CD4-positive, alpha-beta T cell treated with Interleukin-12 subunit alpha and Interleukin-12 subunit beta, for 1 hour (primary cell): ENCODE data around the gene MORC4.
"Not testable (repeated sequence)": the region's sequence is repeated elsewhere in the genome, so short reads cannot be mapped to it uniquely, and the experiment has no call there.

Experiments used
- DNase-seq: peaks from one replicate; pipeline ENCODE4 v3.0.0-alpha.2; 2020

MORC4 gene

DNA sequence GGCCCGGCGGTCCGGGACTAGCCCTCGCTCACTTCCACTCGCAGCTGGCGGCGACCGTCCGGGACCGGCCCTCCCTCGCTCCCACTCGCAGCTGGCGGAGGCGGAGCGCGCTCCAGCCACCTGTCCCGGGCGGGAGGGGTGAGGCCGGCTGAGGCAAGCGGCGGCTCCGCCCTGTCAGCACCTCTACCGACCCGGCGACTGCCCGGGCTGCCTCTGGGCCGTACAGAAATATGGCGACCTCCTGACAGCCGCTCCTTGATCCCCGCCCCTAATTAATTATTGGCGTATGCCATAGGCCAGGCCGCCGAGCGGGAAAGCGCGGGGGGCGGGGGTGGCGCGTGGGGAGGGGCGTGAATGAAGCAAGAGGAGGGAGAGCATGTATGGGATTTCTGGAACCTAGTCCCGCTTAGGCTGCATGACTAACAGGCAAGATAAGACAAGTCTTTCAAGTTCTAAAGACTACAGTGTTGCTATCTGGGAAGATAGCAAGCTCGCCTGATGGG lies at the start of gene MORC4:
TSS of gene MORC4 (minus strand) at position 200 of the 503 bp plus-strand sequence. CDS start 243 bp downstream, outside the sequence.
- DNase-seq, result peak; percentile 71

DNA sequence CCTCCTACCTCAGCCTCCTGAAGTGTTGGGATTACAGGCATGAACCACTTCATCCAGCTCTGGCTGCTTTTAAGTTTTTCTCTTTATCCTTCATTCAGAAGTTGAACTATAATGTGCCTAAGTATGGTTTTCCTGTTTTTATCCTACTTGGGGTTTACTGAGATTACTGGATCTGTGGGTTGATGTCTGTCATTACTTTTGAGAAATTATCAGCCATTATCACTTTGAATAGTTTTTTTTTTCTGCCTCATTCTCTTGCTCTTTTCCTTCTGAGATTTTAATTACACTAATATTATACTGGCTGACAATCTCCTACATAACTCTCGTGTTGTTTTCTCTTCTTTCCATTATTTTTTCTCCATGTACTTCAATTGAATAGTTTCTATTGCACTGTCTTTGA lies 47.6 kb upstream of the MORC4 start:
- DNase-seq, result no peak

DNA sequence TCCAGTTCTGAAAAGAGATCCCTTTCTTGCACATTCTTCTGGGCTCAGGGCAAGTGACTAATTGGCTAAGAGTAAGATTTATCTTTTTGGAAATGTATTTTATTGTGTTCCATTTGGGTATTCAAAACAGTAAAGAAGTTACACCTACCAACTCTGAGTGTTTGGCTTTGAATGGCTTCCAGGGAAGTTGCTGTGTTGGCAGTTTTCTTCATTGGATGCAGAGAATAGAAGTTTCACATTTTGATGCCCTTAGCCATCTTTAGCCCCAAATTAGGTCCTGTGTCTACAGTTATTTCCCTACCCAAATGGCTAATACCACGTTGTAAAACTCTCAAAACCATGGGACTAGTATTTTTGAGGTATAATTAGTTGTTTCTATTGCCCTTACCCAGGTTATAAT lies 29.7 kb upstream of the MORC4 start:
- DNase-seq, result no peak

DNA sequence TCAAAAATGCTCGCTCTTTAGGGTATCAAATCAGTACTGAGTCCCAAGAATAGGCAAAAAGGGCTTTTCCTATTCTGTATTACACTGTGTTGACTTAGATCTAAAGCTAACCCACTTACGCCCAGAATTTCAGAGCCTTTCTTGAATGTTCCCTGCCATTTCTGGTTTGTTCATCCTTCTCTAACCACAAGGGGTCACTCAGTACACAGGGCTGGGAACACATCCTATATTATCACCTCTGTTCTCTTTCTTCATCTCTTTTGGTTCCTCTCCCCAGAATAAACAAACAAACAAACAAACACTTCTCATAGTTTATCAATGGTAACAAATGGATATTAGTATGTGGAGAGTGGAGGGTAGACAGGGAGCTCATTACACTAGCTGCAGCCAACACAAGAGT lies 25.5 kb upstream of the MORC4 start:
- peak; percentile 21 for DNase-seq

DNA sequence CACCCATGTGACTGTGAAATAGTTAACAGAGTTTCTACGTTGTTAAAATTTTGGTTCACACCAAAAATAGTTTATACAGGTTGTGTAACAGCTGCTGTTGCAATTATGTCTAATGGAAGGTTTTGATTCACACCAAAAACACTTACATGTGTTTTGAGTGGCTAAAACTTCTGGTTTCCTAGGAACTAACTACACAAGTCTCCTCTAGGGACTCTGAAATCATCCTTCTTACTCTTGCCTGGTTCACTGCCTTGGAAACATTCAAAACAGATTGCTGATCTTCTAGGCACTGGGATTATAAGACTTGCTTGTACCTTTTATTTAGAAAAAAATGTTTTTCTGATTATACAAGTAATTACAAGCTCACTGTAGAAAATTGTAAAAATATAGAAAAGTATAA lies 14.9 kb upstream of the MORC4 start:
- no peak for DNase-seq

DNA sequence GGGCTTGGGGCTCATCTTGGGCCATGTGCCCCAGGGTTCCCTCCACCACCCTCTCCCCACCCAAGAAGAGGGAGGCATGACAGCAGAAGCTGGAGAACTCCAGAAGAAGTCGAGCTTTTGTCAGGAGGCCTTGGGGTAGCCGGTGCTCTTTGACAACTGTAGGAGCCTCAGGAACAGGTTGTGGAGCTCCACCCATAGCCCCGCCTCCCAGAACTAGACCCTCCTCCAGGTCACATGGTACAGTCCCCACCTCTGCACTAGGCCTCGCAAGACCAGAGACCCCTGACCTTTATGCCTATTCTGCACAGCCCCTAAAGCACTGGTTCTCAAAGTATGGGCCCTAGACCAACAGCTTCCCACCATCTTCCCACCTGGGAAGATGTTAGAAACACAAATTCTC lies 8.0 kb upstream of the MORC4 start:
- no peak for DNase-seq

DNA sequence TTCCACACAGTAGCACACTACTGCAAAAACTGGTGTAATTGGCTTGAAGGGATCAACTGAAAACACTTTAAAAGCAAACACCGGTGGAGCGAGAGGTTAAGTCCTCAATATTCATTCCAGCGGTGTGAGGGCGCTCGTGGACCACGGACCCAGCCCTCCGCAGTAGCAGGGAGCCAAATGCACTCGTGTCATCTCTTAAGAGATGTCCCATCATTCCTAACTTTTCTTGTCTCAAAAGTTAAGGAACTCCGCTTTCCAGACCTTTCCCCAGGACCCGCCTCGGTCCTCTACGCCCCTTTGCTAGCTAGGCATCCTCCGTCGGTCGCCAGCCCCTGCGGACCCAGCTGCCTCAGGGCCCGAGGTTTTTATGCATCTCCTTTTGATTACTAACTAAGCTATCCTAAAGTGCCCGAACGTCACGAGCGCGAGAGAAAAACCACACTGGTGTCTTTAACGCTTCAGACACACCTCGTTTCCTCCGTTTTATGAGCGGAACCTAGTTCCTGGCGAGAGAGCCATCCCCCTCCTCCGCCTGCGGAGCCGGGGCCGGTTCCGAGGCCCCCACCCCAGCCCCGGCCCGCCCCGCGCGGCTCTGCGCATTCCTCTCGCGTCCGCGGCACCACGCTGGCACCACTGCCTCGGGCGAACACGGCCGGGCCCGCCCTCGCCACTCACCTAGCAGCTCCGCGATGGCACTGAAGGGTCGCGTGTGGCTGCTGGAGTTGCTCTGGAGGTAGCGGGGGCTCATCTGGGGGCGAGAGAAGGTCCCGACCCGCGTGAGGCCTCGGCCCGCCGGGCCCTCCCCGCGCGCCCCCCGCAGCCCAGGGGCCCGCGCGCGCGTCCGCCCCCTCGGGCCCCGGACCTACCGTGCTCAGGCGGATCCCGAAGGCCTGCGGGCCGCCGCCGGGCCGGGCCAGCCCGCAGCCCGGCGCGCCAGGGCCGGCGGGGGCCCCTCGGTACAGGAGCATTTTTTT lies 723 bp downstream of the MORC4 start:
- peak; percentile 47 for DNase-seq

DNA sequence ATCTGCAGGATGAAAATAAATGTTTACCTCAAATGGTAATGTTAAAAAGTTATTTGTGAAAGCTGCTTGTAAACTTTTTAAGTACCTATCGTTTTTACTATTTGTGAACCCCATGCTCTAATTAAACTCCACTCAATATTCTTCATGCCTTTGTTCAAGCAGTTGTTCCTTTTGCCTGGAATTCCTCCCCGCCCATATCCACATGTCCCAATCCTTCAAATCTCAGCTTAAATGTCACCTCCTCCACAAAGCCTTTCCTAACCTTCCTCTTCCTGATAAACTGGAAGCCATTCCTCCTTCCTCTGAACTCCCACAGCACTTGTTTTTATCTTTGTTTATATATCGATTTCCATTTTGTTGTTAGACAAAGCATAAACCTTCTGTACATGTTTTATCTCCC lies 2.4 kb downstream of the MORC4 start:
- no peak for DNase-seq

DNA sequence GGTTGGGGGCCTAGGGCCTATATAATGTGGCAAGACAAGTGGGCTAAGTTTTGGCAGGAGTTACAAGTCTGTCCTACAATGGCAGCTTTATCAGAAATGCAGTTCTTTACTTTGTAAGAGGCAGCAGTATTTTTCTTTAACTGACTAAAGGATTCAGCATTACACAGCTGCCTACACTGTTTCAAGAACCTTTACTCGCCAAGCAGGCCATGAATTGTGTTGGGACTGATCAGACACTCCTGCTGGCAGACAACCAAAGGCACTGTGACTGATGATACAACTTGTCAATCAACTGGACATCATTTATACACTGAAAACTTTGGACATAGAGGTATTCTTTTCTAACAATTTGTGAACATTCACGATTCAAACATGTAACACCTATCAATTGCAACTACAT lies 4.3 kb downstream of the MORC4 start:
- no peak for DNase-seq

DNA sequence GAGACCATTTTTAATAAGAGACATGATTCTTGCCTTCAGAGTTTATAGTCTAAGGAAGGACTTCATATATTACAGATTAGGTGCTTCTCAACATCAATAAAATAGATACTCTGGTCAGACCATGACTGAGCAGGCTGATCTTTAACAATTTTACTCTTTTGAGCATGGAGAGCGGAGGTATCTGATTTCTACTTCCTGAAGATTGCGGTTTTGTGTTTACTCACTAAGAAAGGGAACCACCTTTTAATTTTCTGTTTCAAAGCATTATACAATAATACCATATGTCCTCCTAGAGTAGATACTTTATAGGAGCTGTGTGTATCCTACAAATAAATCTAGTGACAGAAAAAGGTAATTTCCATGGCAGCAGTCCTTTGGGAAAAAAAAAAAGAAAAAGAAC lies 12.5 kb downstream of the MORC4 start:
- peak; percentile 2 for DNase-seq

DNA sequence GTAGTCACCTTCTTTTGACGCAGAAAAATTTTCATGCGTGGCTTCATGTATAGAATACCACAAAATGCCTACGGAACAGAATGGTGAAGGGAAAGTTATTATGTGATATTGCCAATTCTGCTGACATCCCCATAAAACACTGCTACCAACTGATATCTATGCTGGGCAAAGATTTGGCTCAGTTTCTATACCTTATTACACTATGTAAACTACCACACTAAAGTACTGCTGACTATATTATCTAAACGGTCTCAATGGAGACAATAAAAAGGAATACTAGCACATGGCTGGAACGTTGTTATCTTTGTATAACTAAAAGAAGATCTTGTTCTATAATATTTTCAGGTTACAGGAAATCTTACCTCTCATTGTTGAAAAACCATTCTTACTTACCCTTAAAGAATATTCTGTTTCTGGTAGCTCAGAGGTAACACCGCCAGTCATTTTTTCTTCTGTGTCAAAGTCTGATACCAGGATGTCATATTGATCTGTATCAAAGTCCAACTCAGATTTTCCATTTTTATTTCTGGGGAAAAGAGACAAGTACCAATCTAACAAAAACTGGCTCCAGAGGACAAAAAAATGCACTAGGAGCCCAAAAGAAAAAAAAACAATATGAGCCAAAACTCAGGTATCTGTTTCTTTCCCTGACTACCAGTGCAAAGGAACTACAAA lies 18.9 kb downstream of the MORC4 start:
- no peak for DNase-seq

DNA sequence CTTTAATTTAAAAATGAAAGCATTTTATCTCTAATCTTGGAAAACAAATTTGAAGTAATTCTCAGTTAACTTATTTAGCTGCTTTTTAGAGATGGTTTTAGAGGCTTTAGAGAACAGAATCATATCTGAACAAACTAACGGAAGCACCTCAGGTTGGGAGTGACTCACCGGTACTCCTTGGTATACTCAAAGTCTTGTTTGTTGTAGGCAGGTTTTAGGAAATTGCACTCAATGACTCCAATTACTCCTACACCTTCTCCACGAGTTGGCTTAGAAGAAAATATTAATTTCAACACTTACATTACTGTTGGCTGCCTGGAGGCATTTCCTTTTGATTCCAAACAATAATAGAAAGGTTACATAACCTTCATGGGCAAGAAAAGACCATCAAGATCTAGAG lies 23.6 kb downstream of the MORC4 start:
- no peak for DNase-seq

DNA sequence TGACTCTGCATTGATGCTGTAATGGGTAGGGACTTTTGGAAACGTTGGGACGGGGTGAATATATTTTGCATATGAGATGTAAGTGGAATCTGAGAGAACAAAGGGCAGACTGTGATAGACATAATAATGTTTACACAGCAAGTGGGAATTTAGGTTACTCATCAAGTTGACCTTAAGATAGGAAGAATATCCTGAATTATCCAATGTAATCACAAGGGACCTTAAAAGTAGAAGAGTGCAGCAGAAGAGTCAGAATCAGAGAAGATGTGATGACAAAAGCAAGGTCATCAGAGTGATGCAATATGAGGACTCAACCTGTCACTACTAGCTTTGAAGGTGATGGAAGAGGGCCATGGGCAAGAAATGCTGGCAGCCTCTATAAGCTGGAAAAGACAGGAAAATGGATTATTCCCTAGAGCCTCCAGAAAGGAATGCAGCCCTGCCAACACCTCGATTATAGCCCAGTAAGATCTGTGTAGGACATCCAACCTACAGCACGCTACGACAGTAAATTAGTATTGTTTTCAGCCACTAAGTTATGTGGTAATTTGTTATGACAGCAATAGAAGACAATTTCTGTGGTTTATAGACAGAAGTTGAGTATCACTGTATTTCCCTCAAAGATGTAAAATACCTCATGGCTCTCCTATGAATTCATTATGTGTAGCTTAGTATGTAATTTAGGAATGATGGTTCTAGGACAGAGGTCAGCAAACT lies 26.4 kb downstream of the MORC4 start:
- no peak for DNase-seq

DNA sequence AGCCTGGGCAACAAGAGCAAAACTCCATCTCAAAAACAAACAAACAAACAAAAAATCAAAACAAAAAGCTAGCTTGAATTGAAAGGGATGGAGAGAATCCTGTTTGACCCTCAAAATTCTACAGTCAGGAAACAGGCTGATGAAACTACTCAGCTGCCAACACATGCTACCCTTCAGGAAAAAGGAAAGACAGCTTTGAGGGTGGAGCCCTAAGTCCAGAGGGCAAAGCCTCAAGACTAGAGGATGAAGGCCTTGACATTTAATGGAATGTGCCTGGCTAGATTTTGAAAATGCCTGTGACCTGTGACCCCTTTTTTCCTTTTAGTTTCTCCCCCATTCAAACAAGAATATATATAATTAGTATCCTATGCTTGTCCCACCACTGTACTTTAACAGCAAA lies 27.1 kb downstream of the MORC4 start:
- no peak for DNase-seq

DNA sequence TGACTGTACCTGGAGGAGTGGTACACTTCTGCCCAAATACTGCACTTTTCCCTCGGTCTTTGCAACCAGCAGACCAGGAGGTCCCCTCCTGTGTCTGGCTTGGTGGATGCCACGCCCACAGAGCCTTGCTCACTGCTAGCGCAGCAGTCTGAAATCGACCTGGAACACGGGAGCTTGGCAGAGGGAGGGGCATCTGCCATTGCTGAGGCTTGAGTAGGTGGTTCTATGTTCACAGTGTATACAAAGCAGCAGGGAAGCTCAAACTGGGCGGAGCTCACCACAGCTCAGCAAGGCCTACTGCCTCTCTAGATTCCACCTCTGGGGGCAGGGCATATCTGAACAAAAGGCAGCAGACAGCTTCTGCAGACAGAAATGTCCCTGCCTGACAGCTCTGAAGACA lies 33.5 kb downstream of the MORC4 start:
- not testable (repeated sequence) for DNase-seq

DNA sequence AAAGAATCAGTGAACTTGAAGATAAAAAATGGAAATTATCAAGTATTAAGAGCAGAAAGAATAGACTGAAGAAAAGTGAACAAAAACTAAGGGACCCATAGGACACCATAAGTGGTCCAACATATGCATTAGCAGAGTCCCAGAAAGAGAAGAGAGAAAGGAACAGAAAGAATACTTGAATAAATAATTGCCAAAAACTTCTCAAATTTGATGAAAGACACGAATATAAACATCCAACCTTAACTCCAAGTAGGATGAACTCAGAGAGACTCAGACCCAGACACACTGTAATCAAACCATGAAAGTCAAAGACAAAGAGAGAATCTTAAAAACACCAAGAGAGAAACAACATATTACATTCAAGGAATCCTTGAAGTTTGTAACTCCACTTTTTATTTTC lies 35.7 kb downstream of the MORC4 start:
- no peak for DNase-seq

DNA sequence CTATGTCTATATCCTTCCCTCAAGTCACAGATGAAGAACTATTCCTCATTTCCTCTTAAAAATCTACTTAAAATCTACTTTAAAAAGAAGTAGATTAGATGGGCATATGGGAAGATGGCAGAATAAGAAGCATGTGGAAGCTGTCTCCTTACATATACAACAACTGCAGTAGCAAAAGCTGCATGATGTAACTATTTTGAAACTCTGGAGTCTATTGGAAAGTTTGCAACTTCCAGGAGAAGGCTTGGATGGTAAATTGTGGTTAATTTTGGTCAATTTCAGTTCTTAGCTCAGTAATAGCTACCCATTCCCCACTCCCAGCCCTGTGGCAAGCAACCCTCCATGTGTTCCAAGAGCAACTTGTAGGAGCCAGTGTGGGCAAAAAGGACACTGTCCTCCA lies 36.9 kb downstream of the MORC4 start:
- DNase-seq, result no peak

DNA sequence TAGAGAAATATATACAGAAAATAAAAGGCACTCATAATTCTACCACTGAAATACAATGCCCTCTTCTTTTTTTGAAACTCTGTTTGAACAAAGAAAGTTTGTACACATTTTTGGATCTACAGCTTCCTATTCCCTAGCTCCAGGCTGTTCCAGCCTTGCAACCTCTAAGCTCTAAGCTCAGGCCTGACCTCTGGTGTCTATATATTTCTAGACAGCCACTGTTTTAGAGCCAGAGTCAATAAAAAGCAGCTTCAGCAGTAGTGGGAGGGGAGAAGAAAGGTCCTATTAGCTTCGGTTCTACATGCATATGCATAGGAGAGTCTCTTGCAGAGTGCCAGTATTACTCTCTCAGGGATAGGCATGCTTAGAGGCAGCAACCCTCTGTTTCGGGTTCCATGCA lies 40.1 kb downstream of the MORC4 start:
- no peak for DNase-seq

DNA sequence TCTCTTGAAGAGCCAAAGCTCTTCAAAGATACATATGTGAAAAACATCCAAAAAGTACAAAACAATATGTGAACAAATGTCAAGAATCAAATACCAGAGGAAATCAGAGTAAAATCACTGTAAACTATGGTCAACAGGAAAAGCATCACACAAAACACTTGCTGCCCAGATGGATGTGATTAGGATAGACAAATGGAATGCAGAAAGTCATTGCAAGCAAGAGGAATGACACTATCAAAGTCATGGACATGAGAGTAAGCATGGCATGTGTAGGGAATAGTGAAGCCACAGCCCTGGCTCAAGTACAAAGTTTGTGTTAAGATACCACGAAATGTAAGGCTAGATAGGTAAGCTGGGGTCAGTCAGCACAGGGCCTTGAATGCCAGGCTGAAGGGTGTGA lies 42.2 kb downstream of the MORC4 start:
- no peak for DNase-seq

DNA sequence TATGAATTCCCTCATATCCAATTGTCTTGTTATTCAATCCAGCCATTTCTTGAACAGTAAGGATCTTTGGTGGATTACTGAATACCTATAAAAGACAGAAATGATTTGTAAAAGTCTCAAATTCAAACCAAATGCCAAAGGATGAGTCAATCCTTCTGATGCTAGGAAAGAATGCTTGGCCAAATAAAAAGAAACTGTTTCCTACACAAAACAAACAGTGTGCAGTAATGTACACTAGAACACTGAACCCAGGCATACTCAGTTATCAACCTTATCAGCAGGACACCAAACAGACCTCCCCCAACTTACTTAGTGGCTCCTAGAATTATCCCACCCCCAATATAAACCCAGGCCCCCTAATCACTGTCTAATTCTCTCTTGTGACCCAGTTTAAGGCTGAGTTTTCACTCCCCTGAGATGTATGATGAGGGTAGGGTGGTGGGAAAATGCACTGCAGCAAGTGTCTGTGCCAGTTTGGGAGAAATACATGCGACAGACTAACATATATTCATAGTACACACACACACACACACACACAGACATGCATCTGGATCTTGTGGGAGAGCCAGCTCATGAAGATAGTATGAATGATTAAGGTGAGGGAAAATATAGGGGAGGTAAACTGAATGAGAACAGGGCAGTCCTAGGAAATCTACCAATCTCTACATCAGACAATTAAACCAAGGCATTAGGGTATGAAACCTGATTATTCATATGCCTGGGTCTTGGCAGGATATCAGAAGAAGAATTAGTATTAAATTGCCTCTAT lies 44.8 kb downstream of the MORC4 start:
- DNase-seq, result no peak

DNA sequence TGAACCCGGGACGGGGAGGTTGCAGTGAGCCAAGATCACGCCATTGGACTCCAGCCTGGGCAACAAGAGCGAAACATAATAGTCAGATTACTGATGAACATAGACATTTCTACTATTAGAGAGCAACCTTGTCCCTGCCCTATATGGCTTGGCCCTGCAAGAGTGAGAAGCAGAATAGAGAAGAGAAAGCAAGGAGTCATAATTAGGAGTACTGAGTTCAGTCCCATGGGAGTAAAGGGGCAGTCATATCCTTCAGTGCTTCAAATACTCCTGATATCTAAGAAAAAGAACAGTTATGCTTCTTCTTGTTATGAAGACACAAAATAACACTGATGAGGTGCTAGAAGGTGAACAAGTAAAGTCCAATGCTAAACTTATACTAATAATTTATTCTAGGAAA lies 46.0 kb downstream of the MORC4 start:
- no peak for DNase-seq

DNA sequence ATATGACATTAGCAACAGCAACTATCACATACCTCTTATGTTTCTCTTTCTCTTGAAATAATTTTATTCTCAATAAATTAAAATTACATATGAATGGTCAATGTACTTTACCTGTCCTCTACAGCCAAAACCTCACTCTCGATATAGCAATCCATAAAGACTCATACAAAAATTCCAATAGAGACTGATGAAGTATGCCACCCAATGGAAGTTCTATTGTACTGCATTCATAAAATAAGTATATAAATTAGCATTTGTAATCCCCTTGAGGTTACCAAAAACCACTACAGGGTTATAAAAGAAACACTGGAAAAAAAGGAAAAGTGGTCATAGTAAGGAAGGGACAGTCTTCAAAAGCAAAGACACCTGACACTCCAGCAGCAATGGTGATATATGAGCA lies 47.0 kb downstream of the MORC4 start:
- no peak for DNase-seq

DNA sequence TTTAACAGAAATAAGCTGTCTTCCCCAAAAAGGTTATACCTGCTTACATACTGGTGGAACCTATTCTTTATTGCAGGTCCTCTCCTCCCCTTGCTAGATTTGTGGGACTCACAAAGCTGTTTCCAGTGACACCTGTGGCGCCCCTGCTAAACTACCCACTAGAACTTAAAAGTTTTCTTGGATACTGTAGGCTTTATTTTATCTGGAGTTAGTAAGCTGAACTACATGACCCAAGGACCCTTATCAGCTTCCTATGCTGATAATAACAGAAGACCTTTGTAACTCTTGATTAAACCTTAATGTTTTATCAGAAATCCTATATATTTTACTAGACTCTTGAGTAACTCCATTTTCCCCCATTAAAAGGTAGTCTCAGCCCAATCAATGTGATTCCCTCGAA lies 47.5 kb downstream of the MORC4 start:
- DNase-seq, result no peak
